HepG2 (cell line): Measurements from ENCODE around the gene PRKCE. TPM values are rescaled to one million over a fixed set of nuclear protein-coding genes. Genes with fewer than 3 reads are reported as not detected.
A peak's percentile ranks its signal among the peaks of the same experiment; 100 is the strongest.

Experiments
- ELF3 ChIP-seq: IDR thresholded peaks from 2 replicates; pipeline ENCODE4 v1.6.1; 2016; ENCODE audit warnings: missing genetic modification reagents, missing compliant biosample characterization
- FLYWCH1 ChIP-seq: sonication (generic); formaldehyde crosslinking; IDR thresholded peaks from 2 replicates; pipeline ENCODE4 v1.8.1; 2023; ENCODE audit warnings: mild to moderate bottlenecking, missing genetic modification reagents
- FOXA1 ChIP-seq, 2 experiments: fragments of 450-650 bp in 1 of 2; sonication (generic) in 1 of 2; formaldehyde crosslinking in 1 of 2; IDR thresholded peaks; 2 replicates each; pipeline versions ENCODE4 v1.4.0 to v1.6.1; 2016 to 2020; ENCODE audit warnings: missing genetic modification reagents in 1 of 2
- FOXC1 ChIP-seq: sonication (generic); formaldehyde crosslinking; IDR thresholded peaks from 2 replicates; pipeline ENCODE4 v1.8.0; 2022; ENCODE audit warnings: mild to moderate bottlenecking, missing genetic modification reagents, borderline replicate concordance
- PAWR ChIP-seq: sonication (generic); formaldehyde crosslinking; IDR thresholded peaks from 2 replicates; pipeline ENCODE4 v1.4.0; 2020; ENCODE audit warnings: missing genetic modification reagents, mild to moderate bottlenecking, borderline replicate concordance
- PRDM10 ChIP-seq: sonication (generic); formaldehyde crosslinking; IDR thresholded peaks from 2 replicates; pipeline ENCODE4 v1.4.0; 2020; ENCODE audit warnings: low read depth, missing genetic modification reagents
- RBM22 ChIP-seq: fragments of 200-400 bp; formaldehyde crosslinking; optimal IDR thresholded peaks from 2 replicates; pipeline ENCODE3; 2017; ENCODE audit warnings: mild to moderate bottlenecking, low read length, moderate library complexity
- SP5 ChIP-seq: IDR thresholded peaks from 2 replicates; pipeline ENCODE4 v1.6.1; 2016; ENCODE audit warnings: low read depth, borderline replicate concordance
- SRSF9 ChIP-seq: fragments of 200-400 bp; formaldehyde crosslinking; IDR thresholded peaks from 2 replicates; pipeline ENCODE4 v1.6.1; 2018; ENCODE audit warnings: borderline replicate concordance, mild to moderate bottlenecking, low read depth, low read length; ENCODE audit not compliant: insufficient read depth, poor library complexity, severe bottlenecking
- TBX2 ChIP-seq: sonication (generic); formaldehyde crosslinking; IDR thresholded peaks from 2 replicates; pipeline ENCODE4 v1.5.0; 2020; ENCODE audit warnings: missing genetic modification reagents, mild to moderate bottlenecking, borderline replicate concordance
- TGIF2 ChIP-seq: IDR thresholded peaks from 2 replicates; pipeline ENCODE4 v1.6.1; 2016; ENCODE audit warnings: control low read depth, missing compliant biosample characterization
- ZFP90 ChIP-seq: sonication (generic); formaldehyde crosslinking; IDR thresholded peaks from 2 replicates; pipeline ENCODE4 v1.8.0; 2022; ENCODE audit warnings: missing genetic modification reagents, mild to moderate bottlenecking, inconsistent platforms, borderline replicate concordance
- ZNF230 ChIP-seq: sonication (generic); formaldehyde crosslinking; IDR thresholded peaks from 2 replicates; pipeline ENCODE4 v1.4.0; 2020; ENCODE audit warnings: mild to moderate bottlenecking, missing genetic modification reagents
- ZNF710 ChIP-seq: sonication (generic); formaldehyde crosslinking; IDR thresholded peaks from 2 replicates; pipeline ENCODE4 v1.5.0; 2020; ENCODE audit warnings: mild to moderate bottlenecking, missing genetic modification reagents, borderline replicate concordance
- polyA plus RNA-seq, 8 experiments: library from polyadenylated mRNA; depleted of rRNA in 3 of 8; stranded (reverse) in 7 of 8; unstranded in 1 of 8; fragments of >200 nt; fragmentation: Illumina TruSeq in 4 of 8; extraction: Trizol in 4 of 8; gene quantifications; 2 replicates each; pipeline versions ENCODE4 v1.2.1 to v1.2.3, GENCODE V29; 2011 to 2016; ENCODE audit warnings: low read depth in 4 of 8, missing spikeins in 1 of 8, mixed read lengths in 1 of 8; ENCODE audit not compliant: insufficient read depth in 1 of 8
- total RNA-seq, 5 experiments: library from RNA; depleted of rRNA; stranded (reverse); fragments of >200 nt; fragmentation: Illumina TruSeq; extraction: Trizol; gene quantifications; 2 replicates each; pipeline ENCODE4 v1.2.3, GENCODE V29; 2016; ENCODE audit warnings: low read depth in 1 of 5
- TF ChIP-seq, protein P1 (sequence below): sonication (generic); formaldehyde crosslinking; IDR thresholded peaks from 2 replicates; pipeline ENCODE4 v1.8.0; 2022; ENCODE audit warnings: missing genetic modification reagents, mild to moderate bottlenecking, inconsistent platforms, borderline replicate concordance
- TF ChIP-seq, protein P2 (sequence below): sonication (generic); formaldehyde crosslinking; IDR thresholded peaks from 2 replicates; pipeline ENCODE4 v1.5.1; 2020; ENCODE audit warnings: mild to moderate bottlenecking, moderate library complexity, missing genetic modification reagents
- TF ChIP-seq, protein P3 (sequence below): sonication (generic); formaldehyde crosslinking; IDR thresholded peaks from 2 replicates; pipeline ENCODE4 v1.5.1; 2020; ENCODE audit warnings: missing genetic modification reagents, mild to moderate bottlenecking, borderline replicate concordance

PRKCE gene
- total and polyA plus RNA-seq, 2 of the 13 experiments (the other 11 are each of a cell fraction or from before 2014, with no cell fraction given), result 1.0 to 3.9 TPM

DNA sequence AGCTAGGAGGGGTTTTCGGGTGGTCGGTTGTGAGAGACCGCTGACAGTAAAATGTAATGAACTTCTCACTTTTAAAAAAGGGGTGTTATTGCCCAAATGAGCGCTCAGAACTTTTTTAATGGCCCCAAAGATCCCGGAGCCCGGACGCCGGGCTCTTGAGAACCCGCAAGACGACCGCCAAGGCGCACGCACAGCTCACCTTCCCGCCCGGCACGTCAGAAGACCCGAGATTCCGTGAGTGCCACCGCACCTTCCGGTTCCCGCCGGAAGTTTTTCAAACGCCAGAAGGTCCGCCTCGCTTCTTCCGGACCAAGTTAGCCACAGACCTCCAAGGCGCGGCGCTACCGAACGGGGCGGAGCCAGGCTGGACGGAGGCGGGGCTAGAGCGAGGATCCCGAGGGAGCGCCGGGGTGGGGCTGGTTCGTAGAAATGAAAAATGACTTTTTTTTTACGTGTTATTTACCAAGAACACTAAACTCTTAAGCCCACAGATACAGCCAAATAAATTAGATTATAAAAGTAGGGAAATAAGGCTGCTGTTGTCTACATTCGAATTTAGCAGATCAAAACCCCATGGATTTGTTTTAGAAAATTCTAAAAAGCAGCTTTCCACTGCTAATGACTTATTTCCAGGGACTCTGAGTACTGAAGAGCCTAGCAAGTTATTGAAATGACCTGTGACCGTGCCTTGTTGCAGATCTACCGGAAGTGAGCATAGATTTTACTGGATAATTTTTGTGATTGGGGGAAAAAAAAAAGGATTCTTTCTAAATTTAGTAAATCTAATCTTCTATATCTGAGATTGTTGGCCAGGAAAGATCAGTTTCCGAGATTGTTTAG lies 40.2 kb upstream of the PRKCE start, which contains the start of gene SRBD1 (continued):
- TF ChIP-seq FLYWCH1, result no peak
- no peak; the same call in 1 of the 2 replicates for TF ChIP-seq ZNF230 (CRISPR knock-in tag)
- TF ChIP-seq SP5 (CRISPR knock-in tag), result peak; percentile 48; the same call in 1 of the 2 replicates
- TF ChIP-seq, protein P1, sequence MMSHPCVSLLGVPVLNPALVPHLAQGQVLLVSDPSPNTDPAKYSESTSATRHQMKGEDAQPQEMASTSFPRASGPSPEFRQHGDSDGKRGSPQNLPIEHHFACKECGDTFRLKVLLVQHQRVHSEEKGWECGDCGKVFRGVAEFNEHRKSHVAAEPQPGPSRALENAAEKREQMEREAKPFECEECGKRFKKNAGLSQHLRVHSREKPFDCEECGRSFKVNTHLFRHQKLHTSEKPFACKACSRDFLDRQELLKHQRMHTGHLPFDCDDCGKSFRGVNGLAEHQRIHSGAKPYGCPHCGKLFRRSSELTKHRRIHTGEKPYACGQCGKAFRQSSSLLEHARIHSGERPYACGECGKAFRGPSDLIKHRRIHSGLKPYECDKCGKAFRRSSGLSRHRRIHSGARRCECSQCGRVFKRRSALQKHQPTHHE (CRISPR knock-in tag), result no peak
- no peak; the same call in 1 of the 2 replicates for TF ChIP-seq TBX2
- no peak for TF ChIP-seq SRSF9
- no peak for TF ChIP-seq PRDM10 (CRISPR knock-in tag)
- TF ChIP-seq ELF3 (CRISPR knock-in tag), result peak; percentile 87; the same call in 1 of the 2 replicates
- no peak for TF ChIP-seq FOXA1 (IDR thresholded peaks at IDR 0.05)
- TF ChIP-seq FOXA1 (CRISPR knock-in tag; IDR thresholded peaks at IDR 0.05), result 0 out of 2 replicates have a peak, but pooled peaks have one; percentile 17
- no peak for TF ChIP-seq RBM22
- no peak for TF ChIP-seq ZNF710 (CRISPR knock-in tag)
- TF ChIP-seq FOXC1 (CRISPR knock-in tag), result no peak
- TF ChIP-seq, protein P2, sequence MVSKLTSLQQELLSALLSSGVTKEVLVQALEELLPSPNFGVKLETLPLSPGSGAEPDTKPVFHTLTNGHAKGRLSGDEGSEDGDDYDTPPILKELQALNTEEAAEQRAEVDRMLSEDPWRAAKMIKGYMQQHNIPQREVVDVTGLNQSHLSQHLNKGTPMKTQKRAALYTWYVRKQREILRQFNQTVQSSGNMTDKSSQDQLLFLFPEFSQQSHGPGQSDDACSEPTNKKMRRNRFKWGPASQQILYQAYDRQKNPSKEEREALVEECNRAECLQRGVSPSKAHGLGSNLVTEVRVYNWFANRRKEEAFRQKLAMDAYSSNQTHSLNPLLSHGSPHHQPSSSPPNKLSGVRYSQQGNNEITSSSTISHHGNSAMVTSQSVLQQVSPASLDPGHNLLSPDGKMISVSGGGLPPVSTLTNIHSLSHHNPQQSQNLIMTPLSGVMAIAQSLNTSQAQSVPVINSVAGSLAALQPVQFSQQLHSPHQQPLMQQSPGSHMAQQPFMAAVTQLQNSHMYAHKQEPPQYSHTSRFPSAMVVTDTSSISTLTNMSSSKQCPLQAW (CRISPR knock-in tag), result peak; percentile 84
- TF ChIP-seq TGIF2 (CRISPR knock-in tag), result peak; percentile 84
- TF ChIP-seq PAWR, result no peak
- TF ChIP-seq, protein P3, sequence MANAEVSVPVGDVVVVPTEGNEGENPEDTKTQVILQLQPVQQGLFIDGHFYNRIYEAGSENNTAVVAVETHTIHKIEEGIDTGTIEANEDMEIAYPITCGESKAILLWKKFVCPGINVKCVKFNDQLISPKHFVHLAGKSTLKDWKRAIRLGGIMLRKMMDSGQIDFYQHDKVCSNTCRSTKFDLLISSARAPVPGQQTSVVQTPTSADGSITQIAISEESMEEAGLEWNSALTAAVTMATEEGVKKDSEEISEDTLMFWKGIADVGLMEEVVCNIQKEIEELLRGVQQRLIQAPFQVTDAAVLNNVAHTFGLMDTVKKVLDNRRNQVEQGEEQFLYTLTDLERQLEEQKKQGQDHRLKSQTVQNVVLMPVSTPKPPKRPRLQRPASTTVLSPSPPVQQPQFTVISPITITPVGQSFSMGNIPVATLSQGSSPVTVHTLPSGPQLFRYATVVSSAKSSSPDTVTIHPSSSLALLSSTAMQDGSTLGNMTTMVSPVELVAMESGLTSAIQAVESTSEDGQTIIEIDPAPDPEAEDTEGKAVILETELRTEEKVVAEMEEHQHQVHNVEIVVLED (CRISPR knock-in tag), result peak; percentile 70; the same call in 1 of the 2 replicates
- TF ChIP-seq ZFP90 (CRISPR knock-in tag), result no peak
